DND-41 (cell line): ENCODE results near the gene CFAP92.
"Not testable (repeated sequence)": the region's sequence is repeated elsewhere in the genome, so short reads cannot be mapped to it uniquely, and the experiment has no call there.

ENCODE experiments used
- ATAC-seq: fragments of 200-7000 bp; cut with Tn5 transposase; 3 replicates; pipeline ENCODE4 v1.9.1; 2021; ENCODE audit warnings: low read depth; ENCODE audit not compliant: insufficient read depth
- DNase-seq: peaks from one replicate; pipeline ENCODE4 v3.0.0-alpha.2; 2020
- H2AFZ ChIP-seq: 2 replicates; pipeline ENCODE4 v1.6.0; 2012; ENCODE audit warnings: low read depth, low read length
- H3K27ac ChIP-seq: 2 replicates; pipeline ENCODE4 v1.5.1; 2012; ENCODE audit warnings: low read length, inconsistent platforms
- H3K27me3 ChIP-seq: fragments of 200-600 bp; sonication (generic); 2 replicates; pipeline ENCODE4 v1.6.0; 2012; ENCODE audit warnings: low read length, mild to moderate bottlenecking, inconsistent platforms; ENCODE audit not compliant: insufficient read depth, poor library complexity
- H3K36me3 ChIP-seq: 2 replicates; pipeline ENCODE4 v1.5.1; 2012; ENCODE audit warnings: low read length, inconsistent platforms; ENCODE audit not compliant: insufficient read depth
- H3K4me1 ChIP-seq: 2 replicates; pipeline ENCODE4 v1.5.1; 2012; ENCODE audit warnings: mild to moderate bottlenecking, low read length; ENCODE audit not compliant: insufficient read depth
- H3K4me2 ChIP-seq: 2 replicates; pipeline ENCODE4 v1.6.0; 2012; ENCODE audit warnings: mild to moderate bottlenecking, moderate library complexity, low read length, inconsistent platforms; ENCODE audit not compliant: insufficient read depth
- H3K4me3 ChIP-seq, 2 experiments: fragments of 200-600 bp in 1 of 2; shearing (Covaris generic) in 1 of 2; 2 replicates each; pipeline ENCODE4 v1.5.1; 2012 to 2016; ENCODE audit warnings: inconsistent platforms in 2 of 2, low read length in 2 of 2, mild to moderate bottlenecking in 2 of 2, low read depth in 1 of 2, moderate library complexity in 1 of 2
- H3K79me2 ChIP-seq: 2 replicates; pipeline ENCODE4 v1.6.0; 2012; ENCODE audit warnings: low read length, inconsistent platforms; ENCODE audit not compliant: insufficient read depth
- H3K9ac ChIP-seq: 2 replicates; pipeline ENCODE4 v1.6.0; 2012; ENCODE audit warnings: low read depth, mild to moderate bottlenecking, inconsistent platforms, low read length, moderate library complexity
- H3K9me3 ChIP-seq: 2 replicates; pipeline ENCODE4 v1.5.1; 2012; ENCODE audit warnings: low read length, moderate library complexity, mild to moderate bottlenecking, inconsistent platforms; ENCODE audit not compliant: insufficient read depth, severe bottlenecking
- H4K20me1 ChIP-seq: 2 replicates; pipeline ENCODE4 v1.6.0; 2012; ENCODE audit warnings: low read length; ENCODE audit not compliant: insufficient read depth
- EZH2 ChIP-seq: IDR thresholded peaks from 3 replicates; pipeline ENCODE4 v1.6.1; 2012; ENCODE audit warnings: borderline replicate concordance, low read depth, mild to moderate bottlenecking, moderate library complexity, low read length, inconsistent platforms; ENCODE audit not compliant: severe bottlenecking
- TF ChIP-seq, protein P1 (sequence below): IDR thresholded peaks from 2 replicates; pipeline ENCODE4 v1.5.1; 2012; ENCODE audit warnings: borderline replicate concordance, low read length, moderate library complexity, mild to moderate bottlenecking; ENCODE audit not compliant: poor library complexity, severe bottlenecking; ENCODE audit errors: extremely low read depth

The CFAP92 gene

DNA sequence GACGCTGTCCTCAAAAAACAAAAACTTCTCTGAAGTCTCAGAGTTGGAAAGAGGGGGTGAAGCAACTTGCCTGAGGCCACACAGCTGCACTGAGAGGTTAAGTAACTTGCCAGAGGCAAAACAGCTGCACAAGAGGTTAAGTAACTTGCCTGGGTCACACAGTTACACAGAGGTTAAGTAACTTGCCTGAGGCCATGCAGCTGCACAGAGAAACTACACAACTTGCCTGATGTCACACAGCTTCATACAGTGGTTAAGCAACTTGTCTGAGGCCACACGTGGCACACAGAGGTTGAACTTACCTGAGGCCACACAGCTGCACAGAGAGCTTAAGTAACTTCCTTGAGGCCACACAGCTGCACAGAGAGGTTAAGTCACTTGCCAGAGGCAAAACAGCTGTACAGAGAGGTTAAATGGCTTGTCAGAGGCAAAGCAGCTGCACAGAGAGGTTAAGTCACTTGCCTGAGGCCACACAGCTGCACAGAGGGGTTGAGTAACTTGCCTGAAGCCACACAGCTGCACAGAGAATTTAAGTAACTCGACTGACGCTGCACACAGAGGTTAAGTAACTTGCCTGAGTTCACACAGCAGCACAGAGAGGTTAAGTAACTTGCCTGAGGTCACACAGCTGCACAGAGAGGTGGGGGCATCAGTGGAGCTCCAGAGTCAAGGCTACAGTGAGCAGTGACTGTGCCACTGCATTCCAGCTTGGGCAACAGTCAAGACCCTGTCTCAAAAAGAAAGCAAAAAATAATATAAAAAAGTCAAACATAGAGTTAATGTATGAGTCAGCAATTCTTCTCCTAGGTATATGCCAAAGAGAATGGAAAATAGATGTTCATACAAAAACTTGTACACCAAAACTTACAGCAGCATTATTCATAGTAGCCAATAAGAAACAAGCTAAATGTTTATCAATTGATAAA, 126.4 kb downstream of the CFAP92 start:
- no peak overlapping the region for H3K4me2 ChIP-seq

DNA sequence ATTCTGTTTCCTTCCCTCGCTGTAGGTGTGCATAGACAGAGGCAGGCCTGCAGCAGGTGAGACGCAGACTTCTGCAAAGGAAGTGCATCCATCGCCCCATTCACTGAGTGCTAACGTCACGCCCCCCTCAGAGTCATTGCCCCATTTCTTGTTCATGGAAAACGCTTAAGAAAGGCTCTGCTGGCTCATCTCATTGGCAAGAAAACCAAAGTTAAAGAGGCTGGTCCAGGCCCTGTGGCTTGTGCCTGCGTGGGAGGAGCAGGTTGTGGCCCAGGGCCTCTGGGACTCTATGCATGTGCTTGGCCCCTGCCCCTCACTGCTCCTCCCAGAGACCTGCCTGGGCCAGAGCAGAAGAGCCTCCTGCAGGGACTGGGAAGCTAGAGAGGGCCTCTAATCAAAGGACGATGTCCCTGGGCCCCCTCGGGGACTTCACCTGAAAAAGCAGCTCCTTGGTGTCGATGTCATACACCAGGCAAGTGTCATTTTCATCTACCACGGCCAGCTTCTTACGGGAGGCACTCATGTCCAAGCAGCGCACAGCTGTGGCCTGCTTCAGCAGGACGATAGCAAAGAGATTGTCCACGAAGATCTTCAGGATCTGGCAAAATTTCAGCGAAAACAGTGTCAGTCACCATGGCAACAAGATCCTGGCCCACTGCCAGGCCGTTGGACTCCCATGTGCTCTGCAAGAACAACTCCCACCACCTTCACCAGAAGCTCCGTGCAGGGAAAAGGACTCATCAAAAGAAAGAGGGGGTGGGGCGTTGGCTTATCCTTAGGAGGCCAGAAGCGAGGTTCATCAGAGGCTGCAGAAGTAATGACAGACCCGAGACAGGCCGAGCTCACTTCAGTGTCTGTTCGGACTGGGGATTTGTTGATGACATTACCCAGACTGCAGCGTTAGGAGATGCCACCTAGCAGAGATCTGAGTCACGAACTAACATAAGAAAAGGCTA, 128.7 kb downstream of the CFAP92 start:
- ATAC-seq, H3K4me2 ChIP-seq, DNase-seq: not testable (repeated sequence)

More for the DNA sequence above, 126.4 kb downstream of the CFAP92 start:
- H2AFZ ChIP-seq, result no peak overlapping the region
- no peak overlapping the region for H3K4me3 ChIP-seq
- H3K27ac ChIP-seq, result no peak overlapping the region
- no peak overlapping the region for H3K9ac ChIP-seq
- H3K36me3 ChIP-seq, result no peaks in the 10 kb centered on the region
- H3K27me3 ChIP-seq, result no peaks in the 10 kb centered on the region
- DNase-seq (peak; percentile 22), ATAC-seq (peak; percentile 59)
- no peaks in the 10 kb centered on the region for H4K20me1 ChIP-seq
- no peaks in the 10 kb centered on the region for H3K9me3 ChIP-seq
- TF ChIP-seq EZH2, result no peak
- TF ChIP-seq, protein P1, sequence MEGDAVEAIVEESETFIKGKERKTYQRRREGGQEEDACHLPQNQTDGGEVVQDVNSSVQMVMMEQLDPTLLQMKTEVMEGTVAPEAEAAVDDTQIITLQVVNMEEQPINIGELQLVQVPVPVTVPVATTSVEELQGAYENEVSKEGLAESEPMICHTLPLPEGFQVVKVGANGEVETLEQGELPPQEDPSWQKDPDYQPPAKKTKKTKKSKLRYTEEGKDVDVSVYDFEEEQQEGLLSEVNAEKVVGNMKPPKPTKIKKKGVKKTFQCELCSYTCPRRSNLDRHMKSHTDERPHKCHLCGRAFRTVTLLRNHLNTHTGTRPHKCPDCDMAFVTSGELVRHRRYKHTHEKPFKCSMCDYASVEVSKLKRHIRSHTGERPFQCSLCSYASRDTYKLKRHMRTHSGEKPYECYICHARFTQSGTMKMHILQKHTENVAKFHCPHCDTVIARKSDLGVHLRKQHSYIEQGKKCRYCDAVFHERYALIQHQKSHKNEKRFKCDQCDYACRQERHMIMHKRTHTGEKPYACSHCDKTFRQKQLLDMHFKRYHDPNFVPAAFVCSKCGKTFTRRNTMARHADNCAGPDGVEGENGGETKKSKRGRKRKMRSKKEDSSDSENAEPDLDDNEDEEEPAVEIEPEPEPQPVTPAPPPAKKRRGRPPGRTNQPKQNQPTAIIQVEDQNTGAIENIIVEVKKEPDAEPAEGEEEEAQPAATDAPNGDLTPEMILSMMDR, result no peak
- no peaks in the 10 kb centered on the region for H3K79me2 ChIP-seq
- H3K4me1 ChIP-seq, result no peaks in the 10 kb centered on the region

DNA sequence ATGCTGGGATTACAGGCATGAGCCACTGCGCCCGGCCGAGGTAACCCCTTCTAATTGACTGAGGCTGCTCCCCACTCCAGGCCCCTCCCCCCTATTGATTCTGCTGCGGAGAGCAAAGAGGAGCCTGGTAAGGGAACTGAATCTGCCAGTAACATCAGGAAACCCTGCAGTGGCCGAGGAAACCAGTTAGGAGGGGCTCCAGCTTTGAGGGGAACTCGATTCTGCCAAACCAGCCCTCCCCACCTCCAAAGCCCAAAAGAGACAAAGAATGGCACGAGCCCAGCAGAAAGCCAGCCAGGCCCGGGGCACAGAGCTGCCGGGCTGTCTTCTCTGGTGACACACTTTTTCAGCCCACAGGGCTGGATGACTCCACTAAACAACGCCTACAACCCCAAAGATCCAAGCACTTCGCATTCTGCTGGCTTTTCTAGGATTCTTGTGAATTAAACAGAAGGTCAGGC, 129.5 kb downstream of the CFAP92 start:
- Histone ChIP-seq H2AFZ (no peak overlapping the region), H3K27me3 (no peaks in the 10 kb centered on the region), H3K9me3 (peaks cover 17% of the 10 kb centered on the region), H4K20me1 (no peaks in the 10 kb centered on the region), H3K4me2 (no peak overlapping the region), H3K79me2 (no peaks in the 10 kb centered on the region), H3K36me3 (peaks cover 5% of the 10 kb centered on the region; the same call in 1 of the 2 replicates), H3K27ac (no peak overlapping the region), H3K9ac (no peak overlapping the region), H3K4me3 (no peak overlapping the region), H3K4me1 (no peaks in the 10 kb centered on the region)
- no peak for TF ChIP-seq EZH2
- TF ChIP-seq, protein P1, result no peak
- ATAC-seq (no peak), DNase-seq (no peak)

More for the DNA sequence above, 128.7 kb downstream of the CFAP92 start:
- not testable (repeated sequence) for H3K36me3 ChIP-seq, H3K27me3 ChIP-seq, H4K20me1 ChIP-seq, H3K4me3 ChIP-seq, H3K9ac ChIP-seq, H3K4me1 ChIP-seq, H2AFZ ChIP-seq, H3K27ac ChIP-seq, H3K79me2 ChIP-seq
- peaks cover 10% of the 10 kb centered on the region for H3K9me3 ChIP-seq
